Stimulated activated naive CD4-positive, alpha-beta T cell treated with Interleukin-2 at 50 U/mL for 16 hours (primary cell): ENCODE data around the gene USP34.
"Not testable (repeated sequence)": the region's sequence is repeated elsewhere in the genome, so short reads cannot be mapped to it uniquely, and the experiment has no call there.

Experiments
- DNase-seq: peaks from one replicate; lab custom pipeline; 2025; lab: John Stamatoyannopoulos, UW

USP34 gene

GRCh38 chr2:61470965-61471904 lies at the start of gene USP34:
Gene USP34, minus strand, starts transcription at chr2:61471087. Its CDS starts 395 bp downstream, at chr2:61470692.
- DNase-seq = peak; percentile 95

DNA sequence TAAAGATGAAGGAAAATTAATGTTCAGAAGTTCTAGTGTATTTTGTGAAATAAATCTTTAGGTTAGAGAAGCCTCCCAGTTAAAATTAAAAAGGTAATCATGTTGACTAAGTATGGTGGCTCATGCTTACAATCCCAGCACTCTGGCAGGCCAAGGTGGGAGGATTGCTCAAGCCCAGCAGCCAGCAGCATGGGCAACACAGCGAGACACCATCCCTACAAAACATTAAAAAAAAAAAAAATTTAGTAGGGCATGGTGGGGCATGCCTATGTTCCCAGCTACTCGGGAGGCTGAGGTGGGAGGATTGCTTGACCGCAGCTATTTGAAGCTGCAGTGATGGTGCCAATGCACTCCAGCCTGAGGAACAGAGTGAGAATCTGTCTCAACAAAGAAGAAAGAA lies 49.4 kb upstream of the USP34 start:
- no peak for DNase-seq

GRCh38 chr2:61512768-61513398 lies 42.0 kb upstream of the USP34 start:
- no peak for DNase-seq

DNA sequence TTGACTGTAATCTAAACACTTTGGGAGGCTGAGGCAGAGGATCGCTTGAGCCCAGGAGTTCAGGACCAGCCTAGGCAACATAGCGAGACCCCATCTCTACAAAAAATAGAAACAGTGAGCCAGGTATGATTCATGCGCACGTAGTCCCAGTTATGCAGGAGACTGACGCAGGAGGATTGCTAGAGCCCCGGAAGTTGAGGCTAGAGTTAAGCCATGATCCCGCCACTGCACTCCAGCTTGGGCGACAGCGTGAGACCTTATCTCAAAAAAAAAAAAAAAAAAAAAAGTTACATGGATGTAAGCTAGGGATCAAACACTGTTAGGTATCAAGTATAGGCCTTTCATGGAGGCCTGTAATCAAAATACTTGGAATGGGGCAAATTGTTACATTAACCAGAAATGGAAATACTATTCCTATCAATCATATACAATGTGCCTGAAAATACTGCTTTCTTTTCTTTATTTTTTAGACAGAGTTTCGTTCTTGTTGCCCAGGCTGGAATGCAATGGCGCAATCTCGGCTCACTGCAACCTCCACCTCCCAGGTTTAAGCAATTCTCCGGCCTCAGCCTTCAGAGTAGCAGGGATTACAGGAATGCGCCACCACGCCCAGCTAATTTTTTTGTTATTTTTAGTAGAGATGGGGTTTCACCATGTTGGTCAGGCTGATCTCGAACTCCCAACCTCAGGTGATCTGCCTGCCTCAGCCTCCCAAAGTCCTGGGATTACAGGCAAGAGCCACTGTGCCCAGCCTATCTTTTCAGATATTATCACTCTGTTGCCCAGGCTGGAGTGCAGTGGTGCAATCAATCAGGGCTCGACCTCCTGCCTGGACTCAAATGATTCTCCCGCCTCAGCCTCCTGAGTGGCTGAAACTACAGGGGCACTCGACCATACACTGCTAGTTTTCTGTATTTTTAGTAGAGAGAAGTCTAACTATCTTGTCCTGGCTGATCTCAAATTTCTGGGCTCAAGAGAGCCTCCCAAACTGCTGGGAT lies 40.1 kb upstream of the USP34 start:
- DNase-seq = no peak

DNA sequence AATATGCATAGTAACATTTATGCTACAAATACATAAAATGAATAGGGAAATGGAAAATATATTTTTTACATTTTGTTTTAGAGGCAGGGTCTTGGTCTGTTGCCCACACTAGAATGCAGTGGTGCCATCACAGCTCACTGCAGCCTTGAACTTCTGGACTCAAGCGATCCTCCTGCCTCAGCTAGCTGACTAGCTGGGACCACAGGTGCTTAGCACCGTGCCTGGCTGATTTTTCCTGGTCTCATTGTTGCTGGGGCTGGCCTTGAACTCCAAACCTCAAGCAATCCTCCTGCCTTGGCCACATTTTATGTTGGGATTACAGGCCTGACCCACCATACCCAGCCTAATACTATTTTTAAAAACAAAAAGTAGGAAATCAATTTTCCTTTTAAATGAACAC lies 34.1 kb upstream of the USP34 start:
- DNase-seq = no peak

DNA sequence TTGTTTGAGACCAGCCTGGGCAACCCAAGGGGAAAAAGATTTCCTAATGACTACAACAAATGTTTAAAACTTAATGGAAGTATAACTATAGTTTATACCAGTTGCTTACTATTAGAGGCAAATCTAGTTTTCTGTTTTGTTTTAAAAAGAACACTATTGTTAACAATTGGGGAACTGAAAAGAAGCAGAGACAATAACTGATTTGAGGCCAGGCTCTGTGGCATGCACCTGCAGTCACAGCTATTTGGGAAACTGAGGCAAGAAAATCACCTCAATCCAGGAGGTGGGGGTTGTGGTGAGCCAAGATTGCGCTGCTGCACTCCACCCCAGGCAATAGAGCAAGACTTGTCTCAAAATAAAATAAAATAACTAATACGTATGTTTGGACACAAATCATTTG lies 28.2 kb upstream of the USP34 start:
- no peak for DNase-seq

DNA sequence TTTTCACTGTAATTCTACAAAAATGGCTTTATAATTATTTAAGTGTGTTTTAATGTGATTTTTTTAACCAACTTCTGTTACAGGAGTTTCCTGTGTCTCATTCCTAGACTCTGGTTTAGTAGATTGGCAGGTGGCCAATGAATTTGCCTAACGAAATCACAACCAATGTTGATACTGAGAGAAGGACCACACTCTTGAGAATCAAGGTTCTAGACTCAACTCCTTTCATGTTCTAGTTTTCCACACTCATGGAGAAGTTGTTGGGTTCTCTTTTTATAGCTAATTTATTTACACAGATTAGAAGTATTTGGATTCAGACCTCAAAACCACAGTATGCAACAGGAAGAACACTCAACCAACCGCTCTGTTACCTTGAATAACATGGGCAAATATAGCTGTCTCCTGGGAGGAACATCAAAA lies 22.6 kb upstream of the USP34 start:
- no peak for DNase-seq

GRCh38 chr2:61492476-61492875 lies 21.6 kb upstream of the USP34 start:
- no peak for DNase-seq

DNA sequence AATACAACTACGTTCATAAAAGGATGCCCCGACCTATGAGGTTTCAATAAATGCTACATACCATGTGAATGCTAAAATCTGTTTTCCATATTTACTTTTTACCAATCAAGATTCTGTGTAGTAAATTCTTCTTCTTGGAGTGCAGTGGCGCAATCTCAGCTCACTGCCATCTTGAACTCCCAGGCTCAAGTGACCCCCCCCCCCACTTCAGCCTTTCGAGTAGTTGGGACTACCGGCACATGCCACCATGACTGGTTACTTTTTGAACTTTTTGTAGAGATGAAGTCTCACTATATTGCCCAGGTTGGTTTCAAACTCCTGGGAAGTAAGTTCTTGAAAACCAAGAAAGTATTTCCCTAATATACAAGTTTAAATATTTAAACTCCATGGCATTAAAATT lies 14.4 kb upstream of the USP34 start:
- DNase-seq = no peak

DNA sequence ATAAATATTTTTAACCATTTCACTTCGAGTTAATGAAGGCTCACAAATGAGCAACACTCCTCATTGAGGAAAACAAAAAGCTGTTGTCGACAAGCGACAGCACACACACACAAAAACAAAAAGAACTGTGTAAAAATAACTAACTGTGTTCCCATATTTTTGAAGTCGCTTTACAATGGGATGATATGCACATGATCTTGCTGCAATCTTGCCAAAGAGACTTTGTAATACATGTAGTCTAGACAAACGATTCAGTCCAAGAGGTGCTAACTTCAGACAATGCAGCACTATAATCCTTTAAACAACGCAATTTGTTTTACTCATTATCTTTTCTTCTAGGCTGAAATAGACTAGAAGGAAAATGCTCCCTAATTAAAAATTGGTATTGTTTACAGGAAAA lies 7.2 kb upstream of the USP34 start:
- no peak for DNase-seq

DNA sequence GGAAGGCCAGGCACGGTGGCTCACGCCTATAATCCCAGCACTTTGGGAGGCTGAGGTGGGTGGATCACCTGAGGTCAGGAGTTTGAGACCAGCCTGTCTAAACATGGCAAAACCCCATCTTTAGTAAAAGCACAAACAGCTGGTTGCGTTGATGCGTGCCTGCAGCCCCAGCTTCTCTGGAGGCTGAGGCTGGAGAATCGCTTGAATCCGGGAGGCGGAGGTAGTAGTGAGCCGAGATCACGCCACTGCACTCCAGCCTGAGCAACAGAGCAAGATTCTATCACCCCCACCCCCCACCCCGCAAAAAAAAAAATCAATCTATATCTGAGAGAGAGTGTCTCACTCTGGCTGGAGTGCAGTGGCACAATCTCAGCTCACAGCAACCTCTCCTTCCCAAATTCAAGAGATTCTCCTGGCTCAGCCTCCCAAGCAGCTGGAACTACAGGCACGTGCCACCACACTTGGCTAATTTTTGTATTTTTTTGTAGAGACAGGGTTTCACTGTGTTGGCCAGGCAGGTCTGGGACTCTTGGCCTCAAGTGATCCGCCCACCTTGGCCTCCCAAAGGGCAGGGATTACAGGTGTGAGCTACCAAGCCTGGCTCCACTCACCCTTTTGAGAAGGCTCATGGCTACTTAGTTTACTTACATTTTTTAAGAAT lies 6.2 kb upstream of the USP34 start:
- DNase-seq = not testable (repeated sequence)

DNA sequence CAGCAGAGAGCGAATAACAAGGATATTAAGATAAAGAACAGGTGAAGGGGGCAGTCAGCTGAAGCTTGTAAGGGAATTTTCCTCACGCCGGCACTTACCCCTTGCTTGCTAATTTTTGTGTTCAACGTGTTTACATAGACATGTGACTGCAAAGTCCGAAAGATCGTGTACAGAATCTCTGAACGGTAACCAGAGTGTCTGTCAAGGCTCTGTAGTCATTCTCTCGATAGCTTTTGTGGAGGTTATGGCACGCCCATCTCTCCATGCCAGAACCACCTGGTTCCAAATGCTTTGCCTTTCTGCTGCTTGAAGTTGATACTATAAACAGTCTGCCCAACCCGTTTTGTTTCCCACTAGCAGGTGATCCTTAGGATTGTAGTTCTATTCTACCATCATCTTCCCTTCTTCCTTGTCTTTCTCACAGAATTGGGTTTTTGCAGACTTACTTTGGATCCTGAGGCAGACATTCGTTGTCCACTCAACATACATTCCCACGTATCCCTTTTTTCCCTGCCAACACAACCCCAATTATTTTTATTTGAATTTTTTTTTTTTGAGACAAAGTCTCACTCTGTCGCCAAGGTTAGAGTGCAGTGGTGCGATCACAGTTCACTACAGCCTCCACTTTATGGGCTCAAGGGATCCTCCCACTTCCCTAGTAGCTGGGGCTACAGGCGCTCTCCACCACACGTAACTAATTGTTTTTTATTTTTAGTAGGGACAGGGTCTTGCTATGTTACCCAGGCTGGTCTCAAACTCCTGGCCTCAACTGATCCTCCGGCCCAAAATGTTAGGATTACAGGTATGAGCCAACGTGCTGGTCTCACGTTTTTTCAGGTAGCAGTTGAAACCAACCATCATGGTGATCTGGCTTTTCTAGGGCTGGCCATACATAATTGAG lies 1.3 kb upstream of the USP34 start:
- no peak for DNase-seq

DNA sequence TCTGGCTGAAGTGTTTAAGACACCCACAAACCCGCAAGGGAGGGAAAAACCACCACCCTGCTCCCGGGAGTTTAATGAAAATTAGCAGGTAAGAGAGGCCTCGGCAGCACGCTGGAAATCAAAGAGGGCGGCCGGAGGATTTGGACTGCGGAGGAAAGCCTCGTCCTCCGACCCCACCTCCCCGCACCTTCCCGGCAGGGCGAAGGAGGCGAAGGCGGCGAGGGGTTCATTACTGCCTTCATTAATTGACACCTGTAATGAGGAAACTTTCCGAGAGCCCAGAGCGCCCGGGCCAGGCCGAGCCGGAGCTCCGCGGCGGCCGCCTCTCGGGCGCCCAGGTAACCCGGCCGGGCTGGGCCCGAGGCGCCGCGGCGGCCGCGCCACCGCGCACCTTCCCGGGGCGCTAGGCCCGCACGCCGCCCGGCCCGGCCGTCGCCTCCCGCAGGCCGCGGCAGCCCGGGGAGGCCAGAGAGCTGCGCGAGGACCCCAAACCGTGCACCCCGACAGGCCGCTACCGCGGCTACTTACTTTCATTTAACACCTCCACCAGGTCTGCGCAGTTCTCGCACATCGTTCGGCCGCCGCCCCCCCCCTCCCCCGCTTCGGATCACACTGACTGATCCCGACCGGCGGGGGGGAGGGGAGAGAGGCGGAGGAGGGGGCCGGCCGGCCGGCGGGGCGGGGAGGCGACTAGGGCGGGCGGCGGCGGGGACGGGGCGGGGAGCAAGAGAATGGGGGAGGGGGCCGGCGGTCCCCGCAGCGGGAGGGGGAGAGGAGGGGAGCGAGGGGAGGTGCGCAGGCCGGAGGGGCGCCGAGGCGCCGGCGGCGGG lies 550 bp downstream of the USP34 start:
- DNase-seq = peak; percentile 86

- no peak for DNase-seq
Observed at GRCh38 chr2:61469424-61470121, 1.3 kb downstream of the USP34 start.

DNA sequence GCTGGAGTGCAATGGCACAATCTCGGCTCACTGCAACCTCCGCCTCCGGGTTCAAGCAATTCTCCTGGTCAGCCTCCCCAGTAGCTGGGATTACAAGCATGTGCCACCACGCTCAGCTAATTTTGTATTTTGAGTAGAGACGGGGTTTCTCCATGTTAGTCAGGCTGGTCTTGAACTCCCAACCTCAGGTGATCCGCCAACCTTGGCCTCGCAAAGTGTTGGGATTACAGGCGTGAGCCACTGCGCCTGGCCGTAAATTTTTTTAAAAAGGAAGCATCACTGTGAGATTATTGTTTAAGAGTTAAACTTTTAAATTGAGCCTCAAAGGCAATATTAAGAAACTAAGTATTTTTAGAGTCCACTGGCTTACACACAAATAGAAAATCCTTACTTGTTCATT lies 2.7 kb downstream of the USP34 start:
- DNase-seq = not testable (repeated sequence)

- DNase-seq = no peak
Observed at GRCh38 chr2:61465045-61465444, 5.8 kb downstream of the USP34 start.

DNA sequence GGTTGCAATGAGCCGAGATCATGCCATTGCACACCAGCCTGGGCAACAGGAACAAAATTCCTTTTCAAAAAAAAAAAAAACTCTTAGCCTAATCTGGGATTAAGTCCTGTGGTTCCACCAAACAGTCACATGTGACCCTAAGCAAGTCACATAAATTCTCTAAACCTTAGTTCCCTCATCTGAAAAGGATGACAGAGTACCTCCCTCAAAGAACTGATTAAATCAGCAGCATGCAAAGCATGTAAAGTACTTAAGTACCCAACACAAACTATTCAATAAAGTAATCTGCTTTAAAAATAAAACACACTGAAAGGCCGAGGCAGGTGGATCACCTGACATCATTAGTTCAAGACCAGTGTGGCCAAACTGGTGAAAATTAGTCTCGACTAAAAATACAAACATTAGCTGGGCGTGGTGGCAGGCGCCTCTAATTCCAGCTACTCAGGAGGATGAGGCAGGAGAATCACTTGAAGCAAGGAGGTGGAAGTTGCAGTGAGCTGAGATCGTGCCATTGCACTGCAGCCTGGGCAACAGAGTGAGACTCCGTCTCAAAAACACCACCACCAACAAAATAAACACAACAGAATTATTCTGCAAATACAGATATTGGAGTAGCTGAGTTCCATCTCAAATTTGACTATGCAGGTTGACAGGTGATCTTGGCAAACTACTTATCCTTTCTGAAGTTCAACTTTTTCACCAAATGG lies 7.0 kb downstream of the USP34 start:
- no peak for DNase-seq

GRCh38 chr2:61461404-61461803 lies 9.5 kb downstream of the USP34 start:
- no peak for DNase-seq
